Measurements from ENCODE around the gene KCNA1.

DNA sequence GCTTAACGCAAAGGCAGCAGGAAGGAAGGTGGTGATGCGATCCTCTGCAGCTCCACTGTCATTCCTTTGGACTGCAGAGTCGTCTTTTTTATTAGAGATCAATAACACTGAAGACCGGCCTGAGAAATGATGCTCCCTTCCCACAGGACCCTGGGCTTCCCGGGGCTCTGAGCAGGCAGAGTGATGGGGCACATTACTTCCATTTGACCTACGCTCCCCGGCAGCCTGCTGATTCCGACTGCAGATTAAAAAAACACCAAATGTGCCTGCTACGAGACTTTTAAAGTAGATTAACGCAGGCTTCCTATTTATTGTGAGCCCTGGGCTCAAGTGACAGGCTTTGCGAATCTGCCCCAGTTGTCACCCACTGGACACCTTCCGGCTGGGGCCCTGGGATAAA, 37.5 kb downstream of the KCNA1 start:
- no peak for TF ChIP-seq POLR2A (IDR thresholded peaks at IDR 0.05; ENCODE audit: low read depth, low read length)
- no peak for TF ChIP-seq POLR2AphosphoS5 (IDR thresholded peaks at IDR 0.05; ENCODE audit: low read depth, low read length)
- TF ChIP-seq TAF1 (IDR thresholded peaks at IDR 0.05; ENCODE audit: borderline replicate concordance, low read depth, low read length): no peak
